Neural crest cell (in vitro differentiated cells): ENCODE measurements around the gene USP6. TPM values are rescaled to one million over a fixed set of nuclear protein-coding genes. Genes with fewer than 3 reads are reported as not detected.
"Not testable (repeated sequence)": the region's sequence is repeated elsewhere in the genome, so short reads cannot be mapped to it uniquely, and the experiment has no call there.

ENCODE experiments used
- DNase-seq: peaks from one replicate; pipeline ENCODE4 v3.0.0; 2021; ENCODE audit warnings: low read depth, mixed read lengths, low spot score
- H3K27ac Mint-ChIP-seq: one replicate; pipeline ENCODE4 v1.8.0; 2021; ENCODE audit warnings: mild to moderate bottlenecking, mixed read lengths; ENCODE audit not compliant: unreplicated experiment
- H3K27me3 Mint-ChIP-seq: 2 replicates; pipeline ENCODE4 v1.8.0; 2021; ENCODE audit warnings: low read depth, mild to moderate bottlenecking, mixed read lengths
- H3K36me3 Mint-ChIP-seq: 2 replicates; pipeline ENCODE4 v1.8.0; 2021; ENCODE audit warnings: low read depth, mild to moderate bottlenecking, mixed read lengths
- H3K4me1 Mint-ChIP-seq: 2 replicates; pipeline ENCODE4 v1.8.0; 2021; ENCODE audit warnings: mixed read lengths
- H3K4me3 Mint-ChIP-seq: one replicate; pipeline ENCODE4 v1.8.0; 2021; ENCODE audit warnings: mild to moderate bottlenecking, mixed read lengths
- H3K9me3 Mint-ChIP-seq: 2 replicates; pipeline ENCODE4 v1.8.0; 2021; ENCODE audit warnings: mixed read lengths
- long read RNA-seq: library from polyadenylated mRNA; unstranded; transcript quantifications from one replicate; pipeline ENCODE4 v2.0.0, GENCODE V29; 2020
- total RNA-seq: library from RNA; stranded (reverse); gene quantifications from 2 replicates; pipeline ENCODE4 v1.2.1, GENCODE V29; 2021
- TF ChIP-seq, protein P1 (sequence below): fragments of 200-600 bp; sonication (generic); conservative IDR thresholded peaks from 2 replicates; pipeline ENCODE4 v1.5.0; 2021; ENCODE audit warnings: antibody characterized with exemption, mild to moderate bottlenecking

USP6 gene
- 0.26 and 0.30 TPM in 2 replicates for total RNA-seq
- long read RNA-seq, partial matches to known transcripts = 0 of 1 reads
- long read RNA-seq, other reads (novel, unspliced or antisense) = 1 of 1 reads

- no peaks in the 10 kb centered on the region for H3K9me3 Mint-ChIP-seq
- H3K27ac Mint-ChIP-seq = no peak within 1 kb of the TSS
- DNase-seq = no peak
- peaks cover 13% of the 10 kb centered on the region for H3K4me1 Mint-ChIP-seq
- TF ChIP-seq, protein P1, sequence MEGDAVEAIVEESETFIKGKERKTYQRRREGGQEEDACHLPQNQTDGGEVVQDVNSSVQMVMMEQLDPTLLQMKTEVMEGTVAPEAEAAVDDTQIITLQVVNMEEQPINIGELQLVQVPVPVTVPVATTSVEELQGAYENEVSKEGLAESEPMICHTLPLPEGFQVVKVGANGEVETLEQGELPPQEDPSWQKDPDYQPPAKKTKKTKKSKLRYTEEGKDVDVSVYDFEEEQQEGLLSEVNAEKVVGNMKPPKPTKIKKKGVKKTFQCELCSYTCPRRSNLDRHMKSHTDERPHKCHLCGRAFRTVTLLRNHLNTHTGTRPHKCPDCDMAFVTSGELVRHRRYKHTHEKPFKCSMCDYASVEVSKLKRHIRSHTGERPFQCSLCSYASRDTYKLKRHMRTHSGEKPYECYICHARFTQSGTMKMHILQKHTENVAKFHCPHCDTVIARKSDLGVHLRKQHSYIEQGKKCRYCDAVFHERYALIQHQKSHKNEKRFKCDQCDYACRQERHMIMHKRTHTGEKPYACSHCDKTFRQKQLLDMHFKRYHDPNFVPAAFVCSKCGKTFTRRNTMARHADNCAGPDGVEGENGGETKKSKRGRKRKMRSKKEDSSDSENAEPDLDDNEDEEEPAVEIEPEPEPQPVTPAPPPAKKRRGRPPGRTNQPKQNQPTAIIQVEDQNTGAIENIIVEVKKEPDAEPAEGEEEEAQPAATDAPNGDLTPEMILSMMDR = no peak
- H3K27me3 Mint-ChIP-seq = no peaks in the 10 kb centered on the region
- H3K4me3 Mint-ChIP-seq = peak within 1 kb of the TSS; percentile 14
- peaks cover 2% of the 10 kb centered on the region for H3K36me3 Mint-ChIP-seq
These were observed at the start of gene USP6 for GRCh38 chr17:5115673-5116651. TSS of gene USP6 (plus strand) at chr17:5116032. CDS start at chr17:5130368, 14,336 bp downstream.

DNA sequence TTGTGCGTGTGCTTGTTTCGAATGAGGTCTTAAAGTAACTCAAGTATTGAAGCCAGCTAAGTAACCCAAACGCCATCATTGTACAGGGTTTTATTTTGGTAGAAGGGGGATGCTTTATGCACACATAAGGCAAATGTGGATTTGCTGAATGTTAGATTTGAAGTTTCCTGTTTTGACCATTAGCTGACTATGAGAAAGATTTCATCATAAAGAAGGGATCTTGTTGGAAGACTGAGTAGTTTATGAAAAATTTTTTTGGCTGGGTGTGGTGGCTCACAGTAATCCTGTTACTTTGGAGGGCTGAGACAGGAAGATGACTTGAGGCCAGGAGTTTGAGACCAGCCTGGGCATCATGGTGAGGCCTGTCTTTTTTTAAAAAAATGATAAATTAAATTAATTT, 47.6 kb upstream of the USP6 start:
- H3K36me3 Mint-ChIP-seq = no peaks in the 10 kb centered on the region
- H3K9me3 Mint-ChIP-seq = no peaks in the 10 kb centered on the region
- H3K27ac Mint-ChIP-seq = no peak overlapping the region
- TF ChIP-seq, protein P1 = no peak
- DNase-seq = no peak
- peaks cover 6% of the 10 kb centered on the region for H3K4me1 Mint-ChIP-seq
- H3K27me3 Mint-ChIP-seq = peaks cover 11% of the 10 kb centered on the region
- H3K4me3 Mint-ChIP-seq = no peak overlapping the region

DNA sequence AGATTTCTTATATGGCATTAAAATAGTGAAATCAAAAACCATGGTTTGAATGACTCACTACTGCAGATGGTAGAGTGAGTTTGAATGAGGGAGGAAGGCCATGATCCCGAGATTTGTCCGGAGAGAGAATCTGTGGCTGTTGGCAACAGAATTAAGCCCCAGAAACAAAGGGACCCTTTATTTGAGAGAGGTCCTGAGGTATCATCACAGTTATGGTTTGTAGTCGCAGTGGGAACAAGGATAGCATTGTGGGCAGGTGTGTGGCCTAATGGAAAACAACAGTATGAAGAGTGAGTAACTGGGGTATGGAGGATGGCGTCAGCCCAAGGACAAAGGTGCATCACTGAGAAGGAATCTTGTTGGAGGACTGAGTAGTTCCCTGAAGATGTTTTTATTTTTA, 46.1 kb upstream of the USP6 start:
- no peak overlapping the region for H3K4me3 Mint-ChIP-seq
- DNase-seq = no peak
- TF ChIP-seq, protein P1 = no peak
- no peak overlapping the region for H3K27ac Mint-ChIP-seq
- H3K27me3 Mint-ChIP-seq = peaks cover 9% of the 10 kb centered on the region
- peaks cover 10% of the 10 kb centered on the region for H3K4me1 Mint-ChIP-seq
- H3K36me3 Mint-ChIP-seq = no peaks in the 10 kb centered on the region
- no peaks in the 10 kb centered on the region for H3K9me3 Mint-ChIP-seq

DNA sequence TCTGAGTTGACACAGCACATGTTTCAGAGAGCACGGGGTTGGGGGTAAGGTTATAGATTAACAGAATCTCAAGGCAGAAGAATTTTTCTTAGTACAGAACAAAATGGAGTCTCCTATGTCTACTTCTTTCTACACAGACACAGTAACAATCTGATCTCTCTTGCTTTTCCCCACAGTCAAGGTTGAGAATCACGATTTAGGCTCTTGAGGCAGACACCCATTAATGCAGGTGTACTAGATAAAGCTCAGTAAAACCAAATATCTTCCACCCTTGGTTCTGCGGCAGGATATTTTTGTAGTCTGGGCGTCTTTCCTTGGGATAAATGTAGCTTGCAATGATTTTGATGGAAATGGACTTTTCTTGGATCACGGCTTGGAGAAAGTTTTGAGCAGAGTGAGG, 40.4 kb upstream of the USP6 start:
- H3K27ac Mint-ChIP-seq, H3K9me3 Mint-ChIP-seq, H3K4me1 Mint-ChIP-seq, DNase-seq, H3K36me3 Mint-ChIP-seq, H3K27me3 Mint-ChIP-seq, H3K4me3 Mint-ChIP-seq: not testable (repeated sequence)

GRCh38 chr17:5077275-5077674, 38.6 kb upstream of the USP6 start:
- not testable (repeated sequence) for H3K4me1 Mint-ChIP-seq, H3K27ac Mint-ChIP-seq, H3K36me3 Mint-ChIP-seq, H3K9me3 Mint-ChIP-seq, H3K4me3 Mint-ChIP-seq, H3K27me3 Mint-ChIP-seq, DNase-seq

DNA sequence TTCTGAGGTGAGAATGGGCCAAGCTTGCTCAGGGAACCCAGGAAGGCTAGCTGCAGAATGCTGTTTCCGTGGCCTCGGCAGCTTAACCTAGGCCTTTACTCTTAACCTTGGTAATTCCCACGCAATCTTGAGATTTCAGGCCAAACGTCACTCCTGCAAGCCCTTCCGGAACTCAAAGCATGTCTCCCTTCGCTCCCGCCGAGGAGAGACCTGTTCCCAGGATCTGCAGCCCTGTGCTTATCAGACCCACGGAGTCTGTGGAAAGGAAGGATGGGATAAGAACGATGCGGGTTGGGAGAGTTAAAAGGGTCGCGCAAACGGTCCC, 38.1 kb upstream of the USP6 start:
- Mint-ChIP-seq H3K36me3 (no peaks in the 10 kb centered on the region), H3K9me3 (no peaks in the 10 kb centered on the region), H3K4me1 (peaks cover 4% of the 10 kb centered on the region), H3K4me3 (no peak overlapping the region), H3K27ac (no peak overlapping the region), H3K27me3 (no peaks in the 10 kb centered on the region)
- TF ChIP-seq, protein P1 = no peak
- no peak for DNase-seq
